ENCODE data around the gene POLR1E.
"Not testable (repeated sequence)": the region's sequence is repeated elsewhere in the genome, so short reads cannot be mapped to it uniquely, and the experiment has no call there.

The POLR1E gene

GRCh38 chr9:37503736-37504135 is 18.0 kb downstream of the POLR1E start:
- no peak overlapping the region for H3K4me3 ChIP-seq (ENCODE audit: insufficient read length, low read depth)

GRCh38 chr9:37504605-37505004 is 18.9 kb downstream of the POLR1E start:
- no peak overlapping the region for H3K9ac ChIP-seq (ENCODE audit: insufficient read length, low read depth)
- no peak overlapping the region for H3K4me3 ChIP-seq (ENCODE audit: insufficient read length, low read depth)
- DNase-seq (ENCODE audit: low read depth, low spot score), result no peak
- no peaks in the 10 kb centered on the region for H3K27me3 ChIP-seq (ENCODE audit: insufficient read depth, insufficient read length)
- H3K36me3 ChIP-seq (ENCODE audit: insufficient read depth, insufficient read length, low read length), result peaks cover 91% of the 10 kb centered on the region
- TF ChIP-seq ZNF274 (IDR thresholded peaks at IDR 0.05; ENCODE audit: low read depth, low read length), result no peak
- TF ChIP-seq YY1 (IDR thresholded peaks at IDR 0.05; ENCODE audit: insufficient read depth, insufficient read length), result no peak
- no peak for TF ChIP-seq SUZ12 (IDR thresholded peaks at IDR 0.05; ENCODE audit: extremely low read depth, insufficient read depth, insufficient read length)
- no peaks in the 10 kb centered on the region for H3K4me1 ChIP-seq (ENCODE audit: insufficient read depth, insufficient read length)
- H3K9me3 ChIP-seq (ENCODE audit: insufficient read depth, low read length), result no peaks in the 10 kb centered on the region

More at GRCh38 chr9:37503736-37504135, 18.0 kb downstream of the POLR1E start:
- Histone ChIP-seq H3K4me1 (ENCODE audit: insufficient read depth, insufficient read length) (no peaks in the 10 kb centered on the region), H3K27me3 (ENCODE audit: insufficient read depth, insufficient read length) (no peaks in the 10 kb centered on the region), H3K9ac (ENCODE audit: insufficient read length, low read depth) (no peak overlapping the region), H3K9me3 (ENCODE audit: insufficient read depth, low read length) (no peaks in the 10 kb centered on the region), H3K36me3 (ENCODE audit: insufficient read depth, insufficient read length, low read length) (peaks cover 91% of the 10 kb centered on the region)
- TF ChIP-seq YY1 (IDR thresholded peaks at IDR 0.05; ENCODE audit: insufficient read depth, insufficient read length), result no peak
- TF ChIP-seq ZNF274 (IDR thresholded peaks at IDR 0.05; ENCODE audit: low read depth, low read length), result no peak
- TF ChIP-seq SUZ12 (IDR thresholded peaks at IDR 0.05; ENCODE audit: extremely low read depth, insufficient read depth, insufficient read length), result no peak
- no peak for DNase-seq (ENCODE audit: low read depth, low spot score)

- no peaks in the 10 kb centered on the region for H3K9me3 ChIP-seq (ENCODE audit: insufficient read depth, low read length)
- DNase-seq (ENCODE audit: low read depth, low spot score), result no peak
- H3K36me3 ChIP-seq (ENCODE audit: insufficient read depth, insufficient read length, low read length), result peaks cover 80% of the 10 kb centered on the region
- no peak overlapping the region for H3K9ac ChIP-seq (ENCODE audit: insufficient read length, low read depth)
- TF ChIP-seq YY1 (IDR thresholded peaks at IDR 0.05; ENCODE audit: insufficient read depth, insufficient read length) (no peak), SUZ12 (IDR thresholded peaks at IDR 0.05; ENCODE audit: extremely low read depth, insufficient read depth, insufficient read length) (no peak), ZNF274 (IDR thresholded peaks at IDR 0.05; ENCODE audit: low read depth, low read length) (no peak)
- peaks cover 5% of the 10 kb centered on the region for H3K4me1 ChIP-seq (ENCODE audit: insufficient read depth, insufficient read length)
- H3K4me3 ChIP-seq (ENCODE audit: insufficient read length, low read depth), result no peak overlapping the region
- no peaks in the 10 kb centered on the region for H3K27me3 ChIP-seq (ENCODE audit: insufficient read depth, insufficient read length)
These were observed 21.9 kb downstream of the POLR1E start for GRCh38 chr9:37507566-37508134.

- Histone ChIP-seq H3K36me3 (ENCODE audit: insufficient read depth, insufficient read length, low read length) (peaks cover 74% of the 10 kb centered on the region), H3K9ac (ENCODE audit: insufficient read length, low read depth) (no peak overlapping the region)
These were observed 22.5 kb downstream of the POLR1E start for GRCh38 chr9:37508135-37508833.

DNA sequence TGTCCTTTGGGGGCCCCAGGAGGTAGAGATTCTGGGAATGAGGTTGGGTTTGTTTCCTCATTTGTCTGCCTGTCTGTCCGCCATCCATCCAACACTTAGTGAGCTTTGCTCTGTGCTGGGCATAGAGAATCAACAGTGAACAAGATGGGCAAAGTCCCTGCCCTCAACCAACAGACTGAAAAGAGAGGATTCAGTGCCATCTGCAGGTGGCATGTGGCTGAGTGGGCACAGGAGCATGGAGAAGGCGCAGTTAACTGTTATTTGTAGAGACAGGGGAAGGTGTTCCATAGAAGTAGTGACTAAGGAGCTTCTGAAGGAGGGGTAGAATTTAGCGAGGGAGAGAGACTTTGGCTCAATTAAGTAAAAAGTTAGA is 23.1 kb downstream of the POLR1E start:
- Histone ChIP-seq H3K36me3 (ENCODE audit: insufficient read depth, insufficient read length, low read length) (peaks cover 68% of the 10 kb centered on the region), H3K4me1 (ENCODE audit: insufficient read depth, insufficient read length) (peaks cover 5% of the 10 kb centered on the region), H3K4me3 (ENCODE audit: insufficient read length, low read depth) (no peak overlapping the region), H3K9ac (ENCODE audit: insufficient read length, low read depth) (no peak overlapping the region), H3K9me3 (ENCODE audit: insufficient read depth, low read length) (no peaks in the 10 kb centered on the region), H3K27me3 (ENCODE audit: insufficient read depth, insufficient read length) (no peaks in the 10 kb centered on the region)
- no peak for TF ChIP-seq SUZ12 (IDR thresholded peaks at IDR 0.05; ENCODE audit: extremely low read depth, insufficient read depth, insufficient read length)
- TF ChIP-seq YY1 (IDR thresholded peaks at IDR 0.05; ENCODE audit: insufficient read depth, insufficient read length), result no peak
- TF ChIP-seq ZNF274 (IDR thresholded peaks at IDR 0.05; ENCODE audit: low read depth, low read length), result no peak
- no peak for DNase-seq (ENCODE audit: low read depth, low spot score)

More at GRCh38 chr9:37508135-37508833, 22.5 kb downstream of the POLR1E start:
- H3K27me3 ChIP-seq (ENCODE audit: insufficient read depth, insufficient read length), result no peaks in the 10 kb centered on the region
- H3K4me3 ChIP-seq (ENCODE audit: insufficient read length, low read depth), result no peak overlapping the region
- no peak for DNase-seq (ENCODE audit: low read depth, low spot score)
- TF ChIP-seq ZNF274 (IDR thresholded peaks at IDR 0.05; ENCODE audit: low read depth, low read length), result no peak
- TF ChIP-seq YY1 (IDR thresholded peaks at IDR 0.05; ENCODE audit: insufficient read depth, insufficient read length), result no peak
- no peak for TF ChIP-seq SUZ12 (IDR thresholded peaks at IDR 0.05; ENCODE audit: extremely low read depth, insufficient read depth, insufficient read length)
- no peaks in the 10 kb centered on the region for H3K9me3 ChIP-seq (ENCODE audit: insufficient read depth, low read length)
- peaks cover 5% of the 10 kb centered on the region for H3K4me1 ChIP-seq (ENCODE audit: insufficient read depth, insufficient read length)

- Histone ChIP-seq H3K9me3 (ENCODE audit: insufficient read depth, low read length) (no peaks in the 10 kb centered on the region), H3K27me3 (ENCODE audit: insufficient read depth, insufficient read length) (no peaks in the 10 kb centered on the region), H3K4me3 (ENCODE audit: insufficient read length, low read depth) (no peak overlapping the region), H3K36me3 (ENCODE audit: insufficient read depth, insufficient read length, low read length) (peaks cover 65% of the 10 kb centered on the region), H3K9ac (ENCODE audit: insufficient read length, low read depth) (no peak overlapping the region), H3K4me1 (ENCODE audit: insufficient read depth, insufficient read length) (peaks cover 5% of the 10 kb centered on the region)
- TF ChIP-seq ZNF274 (IDR thresholded peaks at IDR 0.05; ENCODE audit: low read depth, low read length) (no peak), SUZ12 (IDR thresholded peaks at IDR 0.05; ENCODE audit: extremely low read depth, insufficient read depth, insufficient read length) (no peak), YY1 (IDR thresholded peaks at IDR 0.05; ENCODE audit: insufficient read depth, insufficient read length) (no peak)
- DNase-seq (ENCODE audit: low read depth, low spot score), result no peak
These were observed 23.8 kb downstream of the POLR1E start for GRCh38 chr9:37509536-37509935.

GRCh38 chr9:37510053-37510452 is 24.3 kb downstream of the POLR1E start:
- H3K36me3 ChIP-seq (ENCODE audit: insufficient read depth, insufficient read length, low read length), result peaks cover 63% of the 10 kb centered on the region
- not testable (repeated sequence) for H3K4me1 ChIP-seq (ENCODE audit: insufficient read depth, insufficient read length); H3K4me3 ChIP-seq (ENCODE audit: insufficient read length, low read depth); H3K9me3 ChIP-seq (ENCODE audit: insufficient read depth, low read length); DNase-seq (ENCODE audit: low read depth, low spot score); H3K9ac ChIP-seq (ENCODE audit: insufficient read length, low read depth); H3K27me3 ChIP-seq (ENCODE audit: insufficient read depth, insufficient read length)
